Endodermal cell (in vitro differentiated cells): ENCODE data around the gene C4BPA. TPM values are rescaled to one million over a fixed set of nuclear protein-coding genes. Genes with fewer than 3 reads are reported as not detected.

Experiments used
- DNase-seq: peaks from one replicate; pipeline ENCODE4 v3.0.0-alpha.2; 2017
- H3K27ac ChIP-seq: 2 replicates; pipeline ENCODE4 v1.5.1; 2013; ENCODE audit warnings: mild to moderate bottlenecking, low read depth, low read length, moderate library complexity
- H3K27me3 ChIP-seq: 2 replicates; pipeline ENCODE4 v1.6.1; 2013; ENCODE audit warnings: mild to moderate bottlenecking, low read length, moderate library complexity; ENCODE audit not compliant: insufficient read depth, control insufficient read depth, poor library complexity, severe bottlenecking
- H3K36me3 ChIP-seq: 2 replicates; pipeline ENCODE4 v1.7.0; 2013; ENCODE audit warnings: mild to moderate bottlenecking, low read length, moderate library complexity; ENCODE audit not compliant: control insufficient read depth, insufficient read depth
- H3K4me1 ChIP-seq: one replicate; pipeline ENCODE4 v1.7.0; 2013; ENCODE audit warnings: low read length; ENCODE audit not compliant: control insufficient read depth, insufficient read depth
- H3K4me3 ChIP-seq: 2 replicates; pipeline ENCODE4 v1.5.1; 2013; ENCODE audit warnings: mild to moderate bottlenecking, low read length, moderate library complexity
- H3K9ac ChIP-seq: 2 replicates; pipeline ENCODE4 v1.6.1; 2013; ENCODE audit warnings: mild to moderate bottlenecking, low read length, moderate library complexity; ENCODE audit not compliant: poor library complexity, severe bottlenecking; ENCODE audit errors: extremely low read depth
- H3K9me3 ChIP-seq: 2 replicates; pipeline ENCODE4 v1.6.1; 2013; ENCODE audit warnings: mild to moderate bottlenecking, low read length, moderate library complexity; ENCODE audit not compliant: control insufficient read depth
- H3K27ac Mint-ChIP-seq: 2 replicates; pipeline ENCODE4 v1.8.0; 2020; ENCODE audit warnings: mixed read lengths
- H3K27me3 Mint-ChIP-seq: 2 replicates; pipeline ENCODE4 v1.8.0; 2021; ENCODE audit warnings: mild to moderate bottlenecking, mixed read lengths; ENCODE audit not compliant: insufficient read depth
- H3K36me3 Mint-ChIP-seq: 2 replicates; pipeline ENCODE4 v1.8.0; 2020; ENCODE audit warnings: low read depth, mixed read lengths
- H3K4me1 Mint-ChIP-seq: 2 replicates; pipeline ENCODE4 v1.8.0; 2020; ENCODE audit warnings: mixed read lengths
- H3K4me3 Mint-ChIP-seq: 2 replicates; pipeline ENCODE4 v1.8.0; 2020; ENCODE audit warnings: mild to moderate bottlenecking, moderate library complexity, mixed read lengths
- H3K9me3 Mint-ChIP-seq: 2 replicates; pipeline ENCODE4 v1.8.0; 2020; ENCODE audit warnings: mild to moderate bottlenecking, mixed read lengths
- CTCF ChIP-seq: fragments of 200-600 bp; sonication (generic); conservative IDR thresholded peaks from 2 replicates; pipeline ENCODE4 v1.5.0; 2021; ENCODE audit warnings: antibody characterized with exemption, mild to moderate bottlenecking
- WGBS, 2 experiments: methylation state at CpG; one replicate each; pipeline versions ENCODE4 v1.1.5 to v1.1.7; 2013; ENCODE audit warnings: missing lambda C conversion rate in 2 of 2, mixed read lengths in 1 of 2; ENCODE audit not compliant: insufficient coverage in 1 of 2, insufficient read length in 1 of 2; 5-methylcytosine and 5-hydroxymethylcytosine counted together
- long read RNA-seq, 4 experiments: library from polyadenylated mRNA in 2 of 4; library from RNA in 1 of 4; library from capped mRNA in 1 of 4; stranded (forward) in 3 of 4; unstranded in 1 of 4; transcript quantifications; one replicate each; pipeline ENCODE4 v2.0.0, GENCODE V29; 2020 to 2021; ENCODE audit warnings: inconsistent platforms in 1 of 4
- polyA plus RNA-seq, 2 experiments: library from polyadenylated mRNA; stranded (reverse); fragments of 50-300 nt; gene quantifications; one replicate each; pipeline ENCODE4 v1.2.3, GENCODE V29; 2013
- total RNA-seq, 2 donors: library from RNA; stranded (reverse); fragmentation: NEBNext Ultra II Directional in 1 of 2; extraction: Animal tissue kit (Norgen Biotek cat#: 25700) in 1 of 2; gene quantifications; 2 replicates in 1 of 2; 3 replicates in 1 of 2; pipeline ENCODE4 v1.2.1, GENCODE V29; 2021

Gene C4BPA
- not detected for total RNA-seq
- not detected for polyA plus RNA-seq (2013, experiment 1 of 2)
- polyA plus RNA-seq (2013, experiment 2 of 2) = not detected
- long read RNA-seq, experiment 1 = 0 reads
- long read RNA-seq, experiment 2 = 0 reads
- long read RNA-seq, experiment 3 = 0 reads
- long read RNA-seq, experiment 4 = 0 reads

GRCh38 chr1:207103892-207104373, at the start of gene C4BPA:
C4BPA (plus strand) TSS chr1:207104233; CDS start chr1:207113026, 8,793 bp downstream.
- Histone ChIP-seq H3K4me3 (no peak within 1 kb of the TSS), H3K27ac (no peak within 1 kb of the TSS), H3K9ac (no peak within 1 kb of the TSS), H3K36me3 (no peaks in the 10 kb centered on the region), H3K9me3 (peaks cover 5% of the 10 kb centered on the region), H3K4me1 (no peaks in the 10 kb centered on the region), H3K27me3 (no peaks in the 10 kb centered on the region)
- peaks cover 5% of the 10 kb centered on the region for H3K4me1 Mint-ChIP-seq
- peaks cover 4% of the 10 kb centered on the region for H3K9me3 Mint-ChIP-seq
- DNase-seq = no peak
- WGBS, 2 experiments = 82 to 96% methylated on average over 4 to 7 of the region's 7 CpGs
- peaks cover 3% of the 10 kb centered on the region for H3K27me3 Mint-ChIP-seq
- H3K36me3 Mint-ChIP-seq = no peaks in the 10 kb centered on the region
- no peak within 1 kb of the TSS for H3K4me3 Mint-ChIP-seq
- TF ChIP-seq CTCF = no peak
- no peak within 1 kb of the TSS for H3K27ac Mint-ChIP-seq

GRCh38 chr1:207054491-207054890, 49.5 kb upstream of the C4BPA start:
- H3K4me1 Mint-ChIP-seq = peaks cover 13% of the 10 kb centered on the region
- H3K4me1 ChIP-seq = no peaks in the 10 kb centered on the region
- 89% methylated on average over 2 of the region's 2 CpGs; no CpG with 5 or more reads in 1 of the 2 experiments for WGBS, 2 experiments
- H3K9ac ChIP-seq = no peak overlapping the region
- no peak for DNase-seq
- TF ChIP-seq CTCF = no peak
- H3K36me3 ChIP-seq = peaks cover under 1% of the 10 kb centered on the region
- no peak overlapping the region for H3K4me3 ChIP-seq
- no peaks in the 10 kb centered on the region for H3K36me3 Mint-ChIP-seq
- no peaks in the 10 kb centered on the region for H3K9me3 ChIP-seq
- no peaks in the 10 kb centered on the region for H3K9me3 Mint-ChIP-seq
- H3K27me3 Mint-ChIP-seq = peaks cover 2% of the 10 kb centered on the region
- no peak overlapping the region for H3K4me3 Mint-ChIP-seq
- no peak overlapping the region for H3K27ac Mint-ChIP-seq
- no peaks in the 10 kb centered on the region for H3K27me3 ChIP-seq
- H3K27ac ChIP-seq = no peak overlapping the region

GRCh38 chr1:207055386-207056001, 48.5 kb upstream of the C4BPA start:
- Mint-ChIP-seq H3K36me3 (peaks cover 2% of the 10 kb centered on the region), H3K9me3 (no peaks in the 10 kb centered on the region), H3K27ac (no peak overlapping the region), H3K4me1 (peaks cover 12% of the 10 kb centered on the region), H3K27me3 (peaks cover 2% of the 10 kb centered on the region), H3K4me3 (no peak overlapping the region)
- H3K36me3 ChIP-seq = no peaks in the 10 kb centered on the region
- no peaks in the 10 kb centered on the region for H3K4me1 ChIP-seq
- no peak for TF ChIP-seq CTCF
- H3K9me3 ChIP-seq = no peaks in the 10 kb centered on the region
- H3K4me3 ChIP-seq = no peak overlapping the region
- no peak for DNase-seq
- 84 to 91% methylated on average over 2 to 3 of the region's 3 CpGs for whole genome bisulfite sequencing, 2 experiments
- H3K27me3 ChIP-seq = no peaks in the 10 kb centered on the region
- no peak overlapping the region for H3K27ac ChIP-seq
- H3K9ac ChIP-seq = no peak overlapping the region
